HFFc6 (cell line): ENCODE measurements around the gene RPL32. TPM values are rescaled to one million over a fixed set of nuclear protein-coding genes. Genes with fewer than 3 reads are reported as not detected.
"Not testable (repeated sequence)": the region's sequence is repeated elsewhere in the genome, so short reads cannot be mapped to it uniquely, and the experiment has no call there.

ENCODE experiments used
- DNase-seq: peaks from one replicate; pipeline ENCODE4 v3.0.0-alpha.2; 2018
- H3K27ac Mint-ChIP-seq: 2 replicates; pipeline ENCODE4 v1.8.0; 2020; ENCODE audit warnings: mild to moderate bottlenecking, mixed read lengths
- H3K27me3 Mint-ChIP-seq: 2 replicates; pipeline ENCODE4 v1.8.0; 2021; ENCODE audit warnings: mild to moderate bottlenecking, moderate library complexity, mixed read lengths; ENCODE audit not compliant: insufficient read depth
- H3K36me3 Mint-ChIP-seq: 2 replicates; pipeline ENCODE4 v1.8.0; 2021; ENCODE audit warnings: low read depth, mixed read lengths
- H3K4me1 Mint-ChIP-seq: 2 replicates; pipeline ENCODE4 v1.8.0; 2020; ENCODE audit warnings: low read depth, mixed read lengths
- H3K4me3 Mint-ChIP-seq: 2 replicates; pipeline ENCODE4 v1.8.0; 2020; ENCODE audit warnings: mild to moderate bottlenecking, moderate library complexity, mixed read lengths
- H3K9me3 Mint-ChIP-seq: 2 replicates; pipeline ENCODE4 v1.8.0; 2020; ENCODE audit warnings: mild to moderate bottlenecking, mixed read lengths
- CTCF ChIP-seq: fragments of 200-600 bp; sonication (generic); IDR thresholded peaks from 2 replicates; pipeline ENCODE4 v1.5.0; 2021; ENCODE audit warnings: antibody characterized with exemption, mild to moderate bottlenecking
- total RNA-seq, 6 experiments: library from RNA; stranded (reverse); fragmentation: NEBNext Ultra II Directional; extraction: Animal tissue kit (Norgen Biotek cat#: 25700); gene quantifications; 2 replicates in 1 of 6; 3 replicates in 5 of 6; pipeline ENCODE4 v1.2.3, GENCODE V29; 2021

RPL32 gene
- total RNA-seq, 6 experiments from 2014 or later: 1,490 to 1,730 (median 1,677) TPM

GRCh38 chr3:12884790-12885582 is 43.6 kb upstream of the RPL32 start:
- H3K9me3 Mint-ChIP-seq: peaks cover 4% of the 10 kb centered on the region; the same call in 1 of the 2 replicates

GRCh38 chr3:12884186-12884680 is 42.9 kb upstream of the RPL32 start:
- no peak for TF ChIP-seq CTCF
- H3K27ac Mint-ChIP-seq: no peak overlapping the region
- DNase-seq: peak; percentile 26
- H3K4me3 Mint-ChIP-seq: no peak overlapping the region
- H3K36me3 Mint-ChIP-seq: no peaks in the 10 kb centered on the region; the same call in 1 of the 2 replicates
- H3K9me3 Mint-ChIP-seq: peaks cover 4% of the 10 kb centered on the region; the same call in 1 of the 2 replicates
- no peaks in the 10 kb centered on the region; the same call in 1 of the 2 replicates for H3K4me1 Mint-ChIP-seq
- H3K27me3 Mint-ChIP-seq: peaks cover 27% of the 10 kb centered on the region

More at GRCh38 chr3:12884790-12885582, 43.6 kb upstream of the RPL32 start:
- no peak for DNase-seq
- no peak overlapping the region for H3K4me3 Mint-ChIP-seq
- no peak for TF ChIP-seq CTCF
- no peaks in the 10 kb centered on the region; the same call in 1 of the 2 replicates for H3K4me1 Mint-ChIP-seq
- H3K36me3 Mint-ChIP-seq: no peaks in the 10 kb centered on the region; the same call in 1 of the 2 replicates
- H3K27ac Mint-ChIP-seq: no peak overlapping the region
- H3K27me3 Mint-ChIP-seq: peaks cover 25% of the 10 kb centered on the region

- Mint-ChIP-seq H3K27me3 (peaks cover 21% of the 10 kb centered on the region), H3K36me3 (no peaks in the 10 kb centered on the region; the same call in 1 of the 2 replicates), H3K9me3 (peaks cover 4% of the 10 kb centered on the region; the same call in 1 of the 2 replicates), H3K4me1 (no peaks in the 10 kb centered on the region; the same call in 1 of the 2 replicates), H3K27ac (no peak overlapping the region), H3K4me3 (no peak overlapping the region)
- no peak for TF ChIP-seq CTCF
- DNase-seq: no peak
Measured at GRCh38 chr3:12882336-12883310, 41.3 kb upstream of the RPL32 start.

- H3K27ac Mint-ChIP-seq, H3K4me3 Mint-ChIP-seq, H3K4me1 Mint-ChIP-seq, H3K9me3 Mint-ChIP-seq, H3K36me3 Mint-ChIP-seq, DNase-seq: not testable (repeated sequence)
- peaks cover 18% of the 10 kb centered on the region for H3K27me3 Mint-ChIP-seq
Measured at GRCh38 chr3:12881858-12882257, 40.5 kb upstream of the RPL32 start.

- no peak overlapping the region for H3K4me3 Mint-ChIP-seq
- peaks cover 4% of the 10 kb centered on the region; the same call in 1 of the 2 replicates for H3K9me3 Mint-ChIP-seq
- no peak for DNase-seq
Measured at GRCh38 chr3:12879191-12879815, 37.9 kb upstream of the RPL32 start.

GRCh38 chr3:12878758-12879157 is 37.4 kb upstream of the RPL32 start:
- peaks cover 14% of the 10 kb centered on the region for H3K27me3 Mint-ChIP-seq
- not testable (repeated sequence) for DNase-seq, H3K27ac Mint-ChIP-seq, H3K36me3 Mint-ChIP-seq, H3K4me1 Mint-ChIP-seq, H3K4me3 Mint-ChIP-seq, H3K9me3 Mint-ChIP-seq

More at GRCh38 chr3:12879191-12879815, 37.9 kb upstream of the RPL32 start:
- Mint-ChIP-seq H3K27me3 (peaks cover 14% of the 10 kb centered on the region), H3K4me1 (no peaks in the 10 kb centered on the region; the same call in 1 of the 2 replicates), H3K36me3 (no peaks in the 10 kb centered on the region; the same call in 1 of the 2 replicates), H3K27ac (no peak overlapping the region)
- no peak for TF ChIP-seq CTCF
